Mesendoderm (in vitro differentiated cells): Measurements from ENCODE around the gene TCF7L1.

ENCODE experiments used
- DNase-seq: peaks from one replicate; pipeline ENCODE4 v3.0.0; 2013
- H2AK5ac ChIP-seq: 2 replicates; pipeline ENCODE4 v1.6.1; 2013; ENCODE audit warnings: low read length, inconsistent platforms
- H2BK120ac ChIP-seq: 2 replicates; pipeline ENCODE4 v1.6.1; 2013; ENCODE audit warnings: low read depth, mild to moderate bottlenecking, low read length, moderate library complexity, mixed read lengths
- H2BK15ac ChIP-seq: replicated peaks from 2 replicates; pipeline ENCODE4 v1.6.1; 2013; ENCODE audit warnings: low read depth, mild to moderate bottlenecking, moderate library complexity
- H2BK5ac ChIP-seq: 2 replicates; pipeline ENCODE4 v1.6.1; 2013; ENCODE audit warnings: low read length, inconsistent platforms
- H3K18ac ChIP-seq: 2 replicates; pipeline ENCODE4 v1.6.1; 2013; ENCODE audit warnings: mild to moderate bottlenecking, low read length, mixed read lengths
- H3K23ac ChIP-seq: one replicate; pipeline ENCODE4 v1.6.1; 2013; ENCODE audit warnings: low read length
- H3K27ac ChIP-seq: 2 replicates; pipeline ENCODE4 v1.5.1; 2013; ENCODE audit warnings: low read depth, mild to moderate bottlenecking, inconsistent platforms, low read length, moderate library complexity
- H3K27me3 ChIP-seq: 2 replicates; pipeline ENCODE4 v1.6.1; 2013; ENCODE audit warnings: low read length, control low read depth, mild to moderate bottlenecking, inconsistent platforms; ENCODE audit not compliant: insufficient read depth, poor library complexity
- H3K36me3 ChIP-seq: 2 replicates; pipeline ENCODE4 v1.6.1; 2013; ENCODE audit warnings: low read length, inconsistent platforms; ENCODE audit not compliant: control insufficient read depth, insufficient read depth
- H3K4ac ChIP-seq: one replicate; pipeline ENCODE4 v1.6.1; 2013; ENCODE audit warnings: low read depth, mild to moderate bottlenecking, low read length, moderate library complexity
- H3K4me1 ChIP-seq: 2 replicates; pipeline ENCODE4 v1.6.1; 2013; ENCODE audit warnings: low read depth, low read length, inconsistent platforms; ENCODE audit not compliant: control insufficient read depth
- H3K4me2 ChIP-seq: 2 replicates; pipeline ENCODE4 v1.6.1; 2013; ENCODE audit warnings: low read length
- H3K4me3 ChIP-seq: 2 replicates; pipeline ENCODE4 v1.5.1; 2013; ENCODE audit warnings: mild to moderate bottlenecking, low read length
- H3K56ac ChIP-seq: one replicate; pipeline ENCODE4 v1.6.1; 2013; ENCODE audit warnings: low read length
- H3K79me1 ChIP-seq: 2 replicates; pipeline ENCODE4 v1.6.1; 2013; ENCODE audit warnings: low read length, inconsistent platforms
- H3K79me2 ChIP-seq: 2 replicates; pipeline ENCODE4 v1.6.1; 2013; ENCODE audit warnings: mild to moderate bottlenecking, low read length; ENCODE audit not compliant: control insufficient read depth, insufficient read depth
- H3K9ac ChIP-seq: 2 replicates; pipeline ENCODE4 v1.6.1; 2013; ENCODE audit warnings: low read length, inconsistent platforms
- H4K5ac ChIP-seq: one replicate; pipeline ENCODE4 v1.6.1; 2013; ENCODE audit warnings: low read length
- H4K8ac ChIP-seq: one replicate; pipeline ENCODE4 v1.6.1; 2013; ENCODE audit warnings: low read depth, mild to moderate bottlenecking, control low read depth, low read length, moderate library complexity
- whole genome bisulfite sequencing: extraction: QIAGEN DNeasy Blood & Tissue Kit; methylation state at CpG from one replicate; pipeline ENCODE4 v1.1.7; 2013; ENCODE audit warnings: low lambda C conversion rate, missing lambda C conversion rate; ENCODE audit not compliant: insufficient coverage; ENCODE audit errors: extremely low coverage; 5-methylcytosine and 5-hydroxymethylcytosine counted together

Gene TCF7L1

GRCh38 chr2:85185431-85185940 lies 52.3 kb downstream of the TCF7L1 start:
- H4K5ac ChIP-seq: no peak overlapping the region
- no peaks in the 10 kb centered on the region for H3K4me1 ChIP-seq
- H2BK5ac ChIP-seq: no peak overlapping the region
- H3K4me3 ChIP-seq: no peak overlapping the region
- H4K8ac ChIP-seq: no peak overlapping the region
- no peak overlapping the region for H3K56ac ChIP-seq
- H3K4me2 ChIP-seq: no peak overlapping the region
- no peak overlapping the region for H2BK120ac ChIP-seq
- no peak overlapping the region for H3K4ac ChIP-seq
- no peaks in the 10 kb centered on the region for H3K27me3 ChIP-seq
- no peak for DNase-seq
- H3K18ac ChIP-seq: no peak overlapping the region
- no peak overlapping the region for H3K27ac ChIP-seq
- no peak overlapping the region for H2BK15ac ChIP-seq
- WGBS: no CpG with 5 or more reads among the region's 7 CpGs
- no peak overlapping the region for H2AK5ac ChIP-seq
- H3K79me2 ChIP-seq: peaks cover 2% of the 10 kb centered on the region
- H3K23ac ChIP-seq: no peak overlapping the region
- no peaks in the 10 kb centered on the region for H3K79me1 ChIP-seq
- H3K9ac ChIP-seq: no peak overlapping the region
- H3K36me3 ChIP-seq: no peaks in the 10 kb centered on the region

GRCh38 chr2:85187069-85187468 lies 53.9 kb downstream of the TCF7L1 start:
- no peaks in the 10 kb centered on the region for H3K4me1 ChIP-seq
- H3K36me3 ChIP-seq: no peaks in the 10 kb centered on the region
- H3K79me2 ChIP-seq: peaks cover 2% of the 10 kb centered on the region
- WGBS: no CpG with 5 or more reads among the region's 2 CpGs
- H4K8ac ChIP-seq: no peak overlapping the region
- H3K56ac ChIP-seq: no peak overlapping the region
- H2BK120ac ChIP-seq: no peak overlapping the region
- H2BK5ac ChIP-seq: no peak overlapping the region
- no peak overlapping the region for H3K4ac ChIP-seq
- H3K27ac ChIP-seq: no peak overlapping the region
- H3K23ac ChIP-seq: no peak overlapping the region
- no peak overlapping the region for H4K5ac ChIP-seq
- H3K27me3 ChIP-seq: no peaks in the 10 kb centered on the region
- no peak overlapping the region for H3K18ac ChIP-seq
- no peak overlapping the region for H3K4me2 ChIP-seq
- no peak overlapping the region for H2BK15ac ChIP-seq
- no peak overlapping the region for H2AK5ac ChIP-seq
- no peak overlapping the region for H3K4me3 ChIP-seq
- no peak overlapping the region for H3K9ac ChIP-seq
- DNase-seq: no peak
- no peaks in the 10 kb centered on the region for H3K79me1 ChIP-seq

GRCh38 chr2:85188852-85189251 lies 55.7 kb downstream of the TCF7L1 start:
- Histone ChIP-seq H3K27me3 (no peaks in the 10 kb centered on the region), H3K56ac (no peak overlapping the region), H3K79me2 (peaks cover 2% of the 10 kb centered on the region), H3K4me2 (no peak overlapping the region), H2BK15ac (no peak overlapping the region), H2AK5ac (no peak overlapping the region), H3K23ac (no peak overlapping the region), H3K18ac (no peak overlapping the region), H2BK120ac (no peak overlapping the region), H3K36me3 (no peaks in the 10 kb centered on the region), H2BK5ac (no peak overlapping the region), H4K5ac (no peak overlapping the region), H4K8ac (no peak overlapping the region), H3K4me1 (no peaks in the 10 kb centered on the region), H3K9ac (no peak overlapping the region), H3K27ac (no peak overlapping the region), H3K4me3 (no peak overlapping the region), H3K79me1 (no peaks in the 10 kb centered on the region), H3K4ac (no peak overlapping the region)
- WGBS: no CpG with 5 or more reads among the region's 5 CpGs
- DNase-seq: no peak

GRCh38 chr2:85189606-85190270 lies 56.5 kb downstream of the TCF7L1 start:
- Histone ChIP-seq H3K4me2 (no peak overlapping the region), H3K56ac (no peak overlapping the region), H3K79me2 (peaks cover 2% of the 10 kb centered on the region), H2AK5ac (no peak overlapping the region), H3K4ac (no peak overlapping the region), H2BK15ac (no peak overlapping the region), H3K18ac (no peak overlapping the region), H3K27me3 (no peaks in the 10 kb centered on the region), H3K4me3 (no peak overlapping the region), H3K36me3 (no peaks in the 10 kb centered on the region), H3K4me1 (no peaks in the 10 kb centered on the region), H3K27ac (no peak overlapping the region), H3K79me1 (no peaks in the 10 kb centered on the region), H4K5ac (no peak overlapping the region), H2BK120ac (no peak overlapping the region), H3K9ac (no peak overlapping the region), H4K8ac (no peak overlapping the region), H3K23ac (no peak overlapping the region), H2BK5ac (no peak overlapping the region)
- DNase-seq: peak; percentile 27
- WGBS: no CpG with 5 or more reads among the region's 12 CpGs

- Histone ChIP-seq H2BK5ac (no peak overlapping the region), H3K4me3 (no peak overlapping the region), H4K5ac (no peak overlapping the region), H3K56ac (no peak overlapping the region), H2BK120ac (no peak overlapping the region), H3K9ac (no peak overlapping the region), H3K23ac (peak overlapping the region; percentile 1), H3K27me3 (no peaks in the 10 kb centered on the region), H3K18ac (no peak overlapping the region), H3K79me1 (no peaks in the 10 kb centered on the region), H3K4me2 (no peak overlapping the region), H4K8ac (no peak overlapping the region), H3K4me1 (no peaks in the 10 kb centered on the region), H2AK5ac (no peak overlapping the region), H3K36me3 (no peaks in the 10 kb centered on the region), H3K79me2 (peaks cover 2% of the 10 kb centered on the region), H2BK15ac (no peak overlapping the region), H3K4ac (no peak overlapping the region), H3K27ac (no peak overlapping the region)
- no CpG with 5 or more reads among the region's 2 CpGs for WGBS
- no peak for DNase-seq
These were observed 58.0 kb downstream of the TCF7L1 start for GRCh38 chr2:85191157-85191556.
